Suprapubic skin (tissue), 4 donors: ENCODE measurements around the gene EPHB6.

ENCODE experiments used
- CTCF ChIP-seq, 2 donors: fragments of 200-600 bp in 1 of 2; fragments of 450-650 bp in 1 of 2; sonication (generic) in 1 of 2; IDR thresholded peaks; one replicate each; pipeline ENCODE4 v1.5.1; 2016 to 2019; ENCODE audit warnings: antibody characterized with exemption in 2 of 2, mild to moderate bottlenecking in 1 of 2, moderate library complexity in 1 of 2
- EP300 ChIP-seq: sonication (generic); formaldehyde crosslinking; IDR thresholded peaks from one replicate; pipeline ENCODE4 v1.6.1; 2017; ENCODE audit warnings: antibody characterized with exemption
- POLR2A ChIP-seq, 2 donors: fragments of 450-650 bp; IDR thresholded peaks; one replicate each; pipeline ENCODE4 v1.6.1; 2017; ENCODE audit warnings: antibody characterized with exemption in 2 of 2, mild to moderate bottlenecking in 2 of 2, moderate library complexity in 2 of 2
- POLR2AphosphoS5 ChIP-seq, 3 donors: sonication (generic); formaldehyde crosslinking; IDR thresholded peaks; one replicate each; pipeline ENCODE4 v1.6.1; 2017; ENCODE audit warnings: antibody characterized with exemption in 3 of 3

GRCh38 chr7:142835487-142835886 lies 19.4 kb upstream of the EPHB6 start:
- TF ChIP-seq CTCF (IDR thresholded peaks at IDR 0.05) (no peak), POLR2AphosphoS5 (IDR thresholded peaks at IDR 0.05) (no peak), POLR2A (IDR thresholded peaks at IDR 0.05) (no peak), EP300 (no peak)
